Measurements from ENCODE around the gene PROSER2.

PROSER2 gene

DNA sequence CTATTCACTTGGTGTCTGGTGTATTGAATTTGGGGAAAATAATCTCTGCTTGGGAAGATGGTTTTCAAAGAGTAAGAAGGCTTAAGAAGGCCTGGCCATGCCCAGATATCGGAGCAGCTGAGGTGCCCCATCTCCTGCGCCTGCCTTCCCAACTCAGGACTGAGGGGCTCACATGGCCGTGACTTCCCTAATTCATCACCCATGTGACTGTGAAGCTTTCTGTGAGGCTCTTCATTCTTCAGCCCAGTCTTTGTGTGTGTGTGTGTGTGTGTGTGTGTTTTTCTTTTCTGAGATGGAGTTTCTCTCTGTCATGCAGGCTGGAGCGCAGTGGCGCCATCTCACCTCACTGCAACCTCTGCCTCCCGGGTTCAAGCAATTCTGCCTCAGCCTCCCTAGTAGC lies 53.2 kb downstream of the PROSER2 start:
- H3K27ac Mint-ChIP-seq: no peak overlapping the region
- no peak overlapping the region for H3K4me3 Mint-ChIP-seq

GRCh38 chr10:11876805-11877590 lies 53.8 kb downstream of the PROSER2 start:
- Mint-ChIP-seq H3K4me1 (ENCODE audit: low read depth) (peaks cover 8% of the 10 kb centered on the region), H3K9me3 (no peaks in the 10 kb centered on the region), H3K27ac (no peak overlapping the region), H3K27me3 (ENCODE audit: low read depth) (peaks cover 20% of the 10 kb centered on the region), H3K36me3 (ENCODE audit: low read depth) (no peaks in the 10 kb centered on the region), H3K4me3 (no peak overlapping the region)

More for the DNA sequence above, 53.2 kb downstream of the PROSER2 start:
- Mint-ChIP-seq H3K4me1 (ENCODE audit: low read depth) (peaks cover 12% of the 10 kb centered on the region), H3K27me3 (ENCODE audit: low read depth) (peaks cover 27% of the 10 kb centered on the region), H3K9me3 (no peaks in the 10 kb centered on the region), H3K36me3 (ENCODE audit: low read depth) (no peaks in the 10 kb centered on the region)

DNA sequence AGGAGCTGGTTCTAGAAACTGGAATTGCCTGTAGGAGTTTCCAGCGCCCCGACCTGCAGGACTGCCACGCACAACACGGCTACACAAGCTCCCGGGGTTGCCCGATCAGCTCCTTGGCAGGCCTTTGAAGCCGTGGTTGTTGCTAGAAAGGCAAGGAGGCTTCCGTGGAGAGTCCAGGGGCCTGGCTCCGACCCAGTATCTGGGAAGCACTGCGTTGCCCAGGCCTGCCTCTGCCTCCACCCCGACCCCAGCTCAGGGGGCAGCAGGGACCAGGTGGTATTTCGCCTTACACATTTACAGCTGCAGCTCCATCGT lies 54.4 kb downstream of the PROSER2 start:
- Mint-ChIP-seq H3K36me3 (ENCODE audit: low read depth) (no peaks in the 10 kb centered on the region), H3K4me1 (ENCODE audit: low read depth) (peaks cover 9% of the 10 kb centered on the region), H3K9me3 (no peaks in the 10 kb centered on the region), H3K27ac (no peak overlapping the region), H3K27me3 (ENCODE audit: low read depth) (peaks cover 17% of the 10 kb centered on the region), H3K4me3 (no peak overlapping the region)

- peaks cover 10% of the 10 kb centered on the region for H3K4me1 Mint-ChIP-seq (ENCODE audit: low read depth)
- H3K4me3 Mint-ChIP-seq: no peak overlapping the region
- no peak overlapping the region for H3K27ac Mint-ChIP-seq
- peaks cover 11% of the 10 kb centered on the region for H3K27me3 Mint-ChIP-seq (ENCODE audit: low read depth)
- no peaks in the 10 kb centered on the region for H3K9me3 Mint-ChIP-seq
- H3K36me3 Mint-ChIP-seq (ENCODE audit: low read depth): no peaks in the 10 kb centered on the region
Observed at GRCh38 chr10:11878776-11879175, 55.6 kb downstream of the PROSER2 start.

GRCh38 chr10:11879387-11880094 lies 56.4 kb downstream of the PROSER2 start:
- Mint-ChIP-seq H3K27ac (no peak overlapping the region), H3K4me1 (ENCODE audit: low read depth) (peaks cover 6% of the 10 kb centered on the region), H3K4me3 (no peak overlapping the region), H3K36me3 (ENCODE audit: low read depth) (no peaks in the 10 kb centered on the region), H3K27me3 (ENCODE audit: low read depth) (peaks cover 7% of the 10 kb centered on the region), H3K9me3 (no peaks in the 10 kb centered on the region)

- no peaks in the 10 kb centered on the region for H3K36me3 Mint-ChIP-seq (ENCODE audit: low read depth)
- peaks cover 2% of the 10 kb centered on the region for H3K4me1 Mint-ChIP-seq (ENCODE audit: low read depth)
- H3K9me3 Mint-ChIP-seq: no peaks in the 10 kb centered on the region
- H3K27me3 Mint-ChIP-seq (ENCODE audit: low read depth): peaks cover 5% of the 10 kb centered on the region
- no peak overlapping the region for H3K27ac Mint-ChIP-seq
- no peak overlapping the region for H3K4me3 Mint-ChIP-seq
Observed at GRCh38 chr10:11880151-11881029, 57.2 kb downstream of the PROSER2 start.

DNA sequence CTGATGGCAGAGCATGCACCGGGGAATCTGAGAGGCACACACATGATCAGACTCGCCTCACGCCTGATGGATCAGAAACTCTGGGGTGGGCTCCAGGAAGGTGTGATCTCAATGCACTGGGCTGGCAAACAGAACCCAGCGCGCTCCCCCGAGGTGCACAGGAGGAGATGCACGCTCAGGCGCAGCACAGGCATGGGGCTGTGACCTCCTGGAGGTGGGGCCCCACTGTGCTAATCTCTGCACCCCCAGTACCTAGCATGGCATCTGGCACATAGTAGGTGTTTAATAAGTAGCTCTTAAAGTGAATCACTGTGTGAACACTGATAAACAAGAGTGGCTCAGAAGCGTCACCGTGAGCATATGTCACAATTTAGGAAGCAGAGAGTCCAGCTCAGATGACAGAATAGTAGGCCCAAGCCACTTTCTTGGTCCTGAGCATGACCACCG lies 57.9 kb downstream of the PROSER2 start:
- Mint-ChIP-seq H3K4me1 (ENCODE audit: low read depth) (peaks cover 2% of the 10 kb centered on the region), H3K9me3 (no peaks in the 10 kb centered on the region), H3K4me3 (no peak overlapping the region), H3K36me3 (ENCODE audit: low read depth) (no peaks in the 10 kb centered on the region), H3K27ac (no peak overlapping the region), H3K27me3 (ENCODE audit: low read depth) (peaks cover 5% of the 10 kb centered on the region)

- no peak overlapping the region for H3K27ac Mint-ChIP-seq
- peaks cover 5% of the 10 kb centered on the region for H3K27me3 Mint-ChIP-seq (ENCODE audit: low read depth)
- no peaks in the 10 kb centered on the region for H3K36me3 Mint-ChIP-seq (ENCODE audit: low read depth)
- no peaks in the 10 kb centered on the region for H3K9me3 Mint-ChIP-seq
- H3K4me1 Mint-ChIP-seq (ENCODE audit: low read depth): peaks cover 2% of the 10 kb centered on the region
- H3K4me3 Mint-ChIP-seq: no peak overlapping the region
Observed at GRCh38 chr10:11881477-11882417, 58.6 kb downstream of the PROSER2 start.

GRCh38 chr10:11882646-11883375 lies 59.7 kb downstream of the PROSER2 start:
- Mint-ChIP-seq H3K4me3 (no peak overlapping the region), H3K36me3 (ENCODE audit: low read depth) (no peaks in the 10 kb centered on the region), H3K27ac (no peak overlapping the region), H3K9me3 (no peaks in the 10 kb centered on the region), H3K4me1 (ENCODE audit: low read depth) (peaks cover 2% of the 10 kb centered on the region), H3K27me3 (ENCODE audit: low read depth) (peaks cover 5% of the 10 kb centered on the region)

DNA sequence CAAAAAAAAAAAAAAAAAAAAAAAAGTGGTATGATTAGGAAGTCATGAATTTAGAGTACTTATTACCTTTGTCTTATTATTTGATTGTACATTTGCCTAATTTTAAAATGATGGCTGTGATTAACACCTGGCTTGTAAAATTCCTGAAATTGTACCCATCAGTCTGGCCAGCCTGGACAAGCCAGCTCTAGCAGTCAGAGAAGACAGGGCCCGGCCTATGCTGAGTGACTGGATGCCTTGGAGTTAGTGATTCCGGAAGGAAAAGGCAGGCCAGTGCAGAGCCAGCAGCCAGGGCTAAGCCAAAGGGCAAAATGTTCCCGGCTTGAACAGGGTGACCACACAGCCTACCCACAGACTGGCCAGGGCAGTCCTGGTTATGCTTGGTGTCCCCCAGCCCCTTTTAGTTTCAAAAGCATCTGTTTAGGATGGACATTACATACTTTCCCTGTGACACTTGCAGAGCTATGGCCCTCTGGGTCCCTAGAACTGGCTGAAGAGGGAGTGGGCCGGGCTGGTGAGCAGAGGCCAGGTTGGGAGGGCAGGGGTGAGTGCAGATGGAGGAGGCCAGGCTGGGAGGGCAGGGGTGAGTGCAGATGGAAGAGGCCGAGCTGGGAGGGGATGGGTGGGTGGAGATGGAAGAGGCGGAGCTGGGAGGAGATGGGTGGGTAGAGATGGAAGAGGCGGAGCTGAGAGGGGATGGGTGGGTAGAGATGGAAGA lies 61.7 kb downstream of the PROSER2 start:
- no peak overlapping the region for H3K27ac Mint-ChIP-seq
- H3K4me3 Mint-ChIP-seq: no peak overlapping the region
- H3K4me1 Mint-ChIP-seq (ENCODE audit: low read depth): peaks cover 2% of the 10 kb centered on the region
- H3K36me3 Mint-ChIP-seq (ENCODE audit: low read depth): no peaks in the 10 kb centered on the region
- H3K27me3 Mint-ChIP-seq (ENCODE audit: low read depth): peaks cover 5% of the 10 kb centered on the region
- H3K9me3 Mint-ChIP-seq: no peaks in the 10 kb centered on the region

DNA sequence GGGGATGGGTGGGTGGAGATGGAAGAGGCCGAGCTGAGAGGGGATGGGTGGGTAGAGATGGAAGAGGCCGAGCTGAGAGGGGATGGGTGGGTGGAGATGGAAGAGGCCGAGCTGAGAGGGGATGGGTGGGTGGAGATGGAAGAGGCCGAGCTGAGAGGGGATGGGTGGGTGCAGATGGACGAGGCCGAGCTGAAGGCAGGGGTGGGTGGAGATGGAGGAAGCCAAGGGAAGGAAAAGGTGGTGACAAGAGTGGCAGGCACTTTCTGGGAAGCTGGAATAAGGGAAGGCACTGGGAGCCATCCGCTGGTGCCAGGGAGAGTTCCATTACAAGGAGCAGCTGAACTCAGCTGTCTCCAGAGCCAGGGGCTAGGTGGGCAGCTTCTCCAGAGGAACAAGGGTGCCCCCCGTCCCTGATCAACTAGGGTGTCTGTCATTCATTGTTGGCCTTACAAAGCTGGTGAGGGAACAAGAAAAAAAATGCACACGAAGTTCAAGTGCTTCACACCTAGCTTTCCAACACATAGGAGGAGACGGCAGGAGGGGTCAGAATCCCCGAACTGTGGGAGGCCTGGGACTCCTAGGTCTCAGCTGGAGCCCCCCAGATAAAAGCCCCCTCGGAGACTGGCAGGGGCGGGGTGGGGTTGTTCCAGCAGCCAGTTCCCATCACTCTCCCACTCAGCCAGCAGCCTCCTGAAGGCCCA lies 62.4 kb downstream of the PROSER2 start:
- Mint-ChIP-seq H3K4me1 (ENCODE audit: low read depth) (peaks cover 2% of the 10 kb centered on the region), H3K4me3 (no peak overlapping the region), H3K27ac (no peak overlapping the region)

DNA sequence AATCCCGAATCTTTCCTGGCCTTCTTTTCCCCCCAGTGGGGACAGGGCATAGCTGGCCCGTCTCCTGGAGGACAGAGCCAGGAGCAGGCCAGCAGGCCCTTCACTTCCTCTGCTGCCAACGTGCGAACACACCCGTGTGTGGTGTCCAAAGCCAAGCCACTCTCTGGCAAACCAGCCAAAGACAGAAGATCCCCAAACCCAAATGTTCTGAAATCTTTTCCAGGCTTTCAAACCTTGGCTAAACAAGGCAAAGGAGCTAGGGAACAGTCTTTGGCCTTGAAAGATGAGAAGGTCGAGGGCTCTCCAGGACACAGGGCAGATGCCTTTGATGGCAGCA lies 63.0 kb downstream of the PROSER2 start:
- H3K4me3 Mint-ChIP-seq: no peak overlapping the region
- no peak overlapping the region for H3K27ac Mint-ChIP-seq
- peaks cover 2% of the 10 kb centered on the region for H3K4me1 Mint-ChIP-seq (ENCODE audit: low read depth)
- H3K9me3 Mint-ChIP-seq: no peaks in the 10 kb centered on the region
- H3K27me3 Mint-ChIP-seq (ENCODE audit: low read depth): peaks cover 5% of the 10 kb centered on the region
- H3K36me3 Mint-ChIP-seq (ENCODE audit: low read depth): no peaks in the 10 kb centered on the region

More for the DNA sequence above, 62.4 kb downstream of the PROSER2 start:
- Mint-ChIP-seq H3K36me3 (ENCODE audit: low read depth) (no peaks in the 10 kb centered on the region), H3K27me3 (ENCODE audit: low read depth) (peaks cover 5% of the 10 kb centered on the region), H3K9me3 (no peaks in the 10 kb centered on the region)

All from T-helper 1 cell treated with Interleukin-12 subunit alpha and Interleukin-12 subunit beta and Interleukin-4 antibody, amounts not matched to agents 30 μg/mL and 1 μg/mL, for 36 hours (primary cell).